Epithelial cell of proximal tubule (primary cell): ENCODE results near the gene ASPDH. TPM values are rescaled to one million over a fixed set of nuclear protein-coding genes. Genes with fewer than 3 reads are reported as not detected.

Source experiments
- DNase-seq: peaks from one replicate; pipeline ENCODE4 v3.0.0-alpha.2; 2011; ENCODE audit warnings: low read depth
- H3K4me3 ChIP-seq: 2 replicates; pipeline ENCODE4 v1.5.1; 2011; ENCODE audit warnings: low read depth, mild to moderate bottlenecking, low read length
- CTCF ChIP-seq: conservative IDR thresholded peaks from 2 replicates; pipeline ENCODE4 v1.5.1; 2012; ENCODE audit warnings: low read depth, mild to moderate bottlenecking, low read length
- total RNA-seq: library from RNA; depleted of rRNA; stranded (reverse); fragments of >200 nt; gene quantifications from 2 replicates; pipeline ENCODE4 v1.2.3, GENCODE V29; 2015

The ASPDH gene
- total RNA-seq, 1 donor from 2014 or later = not detected

GRCh38 chr19:50495020-50495531 lies 18.6 kb downstream of the ASPDH start:
- no peak for DNase-seq
- no peak overlapping the region for H3K4me3 ChIP-seq
- TF ChIP-seq CTCF = no peak

GRCh38 chr19:50494186-50495019 lies 19.3 kb downstream of the ASPDH start:
- no peak for TF ChIP-seq CTCF
- H3K4me3 ChIP-seq = no peak overlapping the region
- DNase-seq = no peak

- H3K4me3 ChIP-seq = no peak overlapping the region
- no peak for TF ChIP-seq CTCF
- no peak for DNase-seq
Measured at GRCh38 chr19:50493171-50493570, 20.5 kb downstream of the ASPDH start.

GRCh38 chr19:50492303-50493052 lies 21.2 kb downstream of the ASPDH start:
- TF ChIP-seq CTCF = no peak
- no peak for DNase-seq
- H3K4me3 ChIP-seq = no peak overlapping the region

GRCh38 chr19:50490991-50491472 lies 22.7 kb downstream of the ASPDH start:
- DNase-seq = no peak
- no peak for TF ChIP-seq CTCF
- H3K4me3 ChIP-seq = no peak overlapping the region

GRCh38 chr19:50490411-50490811 lies 23.3 kb downstream of the ASPDH start:
- no peak for TF ChIP-seq CTCF
- no peak overlapping the region for H3K4me3 ChIP-seq
- DNase-seq = no peak
